ENCODE data around the gene REG3G.

REG3G gene

DNA sequence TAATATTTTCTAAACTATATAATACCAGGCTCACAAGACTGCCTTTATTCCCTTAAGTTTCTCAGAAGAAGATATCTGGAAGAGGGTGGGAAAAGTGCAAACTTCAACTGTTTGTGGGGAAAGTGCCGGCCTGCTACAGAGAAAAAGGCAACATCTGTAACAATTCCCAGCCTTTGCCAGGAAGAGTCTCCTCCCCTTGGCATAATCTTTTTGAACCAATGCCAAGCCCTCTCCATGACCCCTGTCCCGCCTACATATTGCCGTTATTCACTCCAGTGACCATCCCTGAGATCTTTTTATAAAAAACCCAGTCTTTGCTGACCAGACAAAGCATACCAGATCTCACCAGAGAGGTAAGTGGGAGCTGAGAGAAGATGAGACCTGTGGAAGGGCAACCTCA lies at the start of gene REG3G:
Gene REG3G (plus strand): TSS at position 282 of the 400 bp plus-strand sequence. CDS start 392 bp downstream, outside the sequence.
- no peak for DNase-seq
- in situ Hi-C loops (cut with HindIII; ENCODE audit: low pct_ligation_motif_present, low pct_unique_long_range_greater_than_20kb, low sequenced_read_pairs), result no loop called here

DNA sequence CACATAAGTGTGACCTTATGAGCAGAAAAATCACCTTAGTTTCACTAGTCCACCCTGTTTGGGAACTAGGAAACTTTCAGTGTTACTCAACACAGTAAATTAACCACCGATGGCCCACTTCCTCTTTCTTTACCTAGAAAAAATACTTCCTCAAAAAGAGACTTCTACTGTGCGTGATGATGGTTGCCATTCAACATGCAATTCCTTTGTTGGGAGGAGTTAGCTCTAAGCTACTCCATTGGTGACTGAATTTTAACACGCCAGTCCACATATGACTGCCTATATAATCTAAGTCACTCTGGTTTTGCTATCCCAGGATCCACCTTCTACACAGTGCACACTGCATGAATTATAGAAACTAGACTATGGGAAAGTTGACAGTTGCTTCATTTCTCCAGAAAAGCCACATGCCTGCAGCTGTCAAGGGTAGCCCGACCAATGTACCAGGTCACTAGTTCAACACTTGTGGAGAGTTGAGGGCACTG lies 47.8 kb upstream of the REG3G start:
- in situ Hi-C loops (cut with HindIII; ENCODE audit: low pct_ligation_motif_present, low pct_unique_long_range_greater_than_20kb, low sequenced_read_pairs), result no loop called here
- no peak for DNase-seq

DNA sequence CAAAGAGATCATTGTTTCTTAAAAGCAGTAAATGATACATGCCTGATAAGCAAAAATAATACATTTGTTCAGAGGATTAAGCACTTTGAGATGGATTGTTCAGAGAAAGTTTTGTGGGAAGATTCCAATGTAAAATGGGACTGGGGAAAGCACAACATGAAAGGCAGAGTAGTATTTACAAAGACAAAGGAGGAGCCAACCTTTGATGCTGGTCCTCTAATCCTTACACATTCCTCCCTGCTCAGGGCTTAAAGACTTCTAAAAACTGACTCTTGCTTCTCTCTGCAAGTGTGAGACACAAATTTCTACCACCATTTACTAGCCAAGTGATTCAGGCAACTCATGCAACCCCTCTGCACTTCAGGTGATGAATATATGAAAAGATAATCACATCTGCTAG lies 47.2 kb upstream of the REG3G start:
- in situ Hi-C loops (cut with HindIII; ENCODE audit: low pct_ligation_motif_present, low pct_unique_long_range_greater_than_20kb, low sequenced_read_pairs), result no loop called here
- DNase-seq, result no peak

DNA sequence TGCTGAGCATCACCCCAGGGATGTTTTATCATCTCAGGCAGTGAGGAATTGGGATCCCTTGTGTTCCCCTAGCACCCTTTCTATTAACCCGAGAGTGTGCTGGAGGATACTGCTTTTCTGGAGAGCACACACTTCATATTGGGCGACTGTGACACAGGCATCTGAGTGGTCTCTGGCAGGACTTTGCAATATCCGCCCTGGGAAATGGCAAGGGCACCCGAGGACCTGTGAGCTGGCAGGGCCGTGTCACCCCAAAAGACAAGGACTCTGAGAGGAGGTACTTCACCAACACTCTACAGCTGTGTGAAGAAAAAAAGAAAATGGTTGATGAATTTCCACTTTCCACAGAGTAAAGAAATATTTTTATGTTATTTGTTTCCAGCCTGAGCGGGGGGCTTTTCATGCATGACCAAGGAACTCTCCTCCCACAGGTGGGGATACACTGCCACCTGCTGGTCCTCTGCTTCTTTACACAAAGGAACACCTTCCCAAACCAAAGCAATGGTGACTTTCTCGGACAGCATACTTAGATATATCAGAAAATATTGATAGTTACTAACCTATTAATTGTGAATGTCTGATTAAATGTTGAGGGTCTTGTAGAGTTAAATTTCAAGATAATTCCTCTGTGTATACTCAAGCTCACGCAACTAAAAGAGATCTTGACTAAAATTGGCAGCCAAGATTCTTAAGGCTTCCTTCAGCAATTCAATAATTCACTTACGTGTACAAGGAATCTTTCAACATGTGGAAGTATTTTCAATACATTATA lies 45.9 kb upstream of the REG3G start:
- in situ Hi-C loops (cut with HindIII; ENCODE audit: low pct_ligation_motif_present, low pct_unique_long_range_greater_than_20kb, low sequenced_read_pairs), result no loop called here
- DNase-seq, result peak; percentile 60

DNA sequence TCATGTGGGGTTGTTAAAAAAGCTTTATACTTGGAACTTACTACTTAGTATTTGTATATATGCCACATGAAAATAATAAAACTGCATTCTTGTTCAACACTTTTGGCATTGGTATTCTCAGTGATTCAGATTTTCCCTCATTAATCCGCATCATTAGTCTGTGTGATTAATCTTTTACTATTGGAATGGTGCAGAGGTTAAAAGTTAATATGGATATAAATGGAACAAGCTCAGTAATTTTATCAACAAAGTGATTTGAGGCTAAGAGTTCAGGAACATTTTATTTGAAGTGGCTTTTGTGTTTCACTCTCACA lies 45.4 kb upstream of the REG3G start:
- in situ Hi-C loops (cut with HindIII; ENCODE audit: low pct_ligation_motif_present, low pct_unique_long_range_greater_than_20kb, low sequenced_read_pairs), result no loop called here
- DNase-seq, result no peak

DNA sequence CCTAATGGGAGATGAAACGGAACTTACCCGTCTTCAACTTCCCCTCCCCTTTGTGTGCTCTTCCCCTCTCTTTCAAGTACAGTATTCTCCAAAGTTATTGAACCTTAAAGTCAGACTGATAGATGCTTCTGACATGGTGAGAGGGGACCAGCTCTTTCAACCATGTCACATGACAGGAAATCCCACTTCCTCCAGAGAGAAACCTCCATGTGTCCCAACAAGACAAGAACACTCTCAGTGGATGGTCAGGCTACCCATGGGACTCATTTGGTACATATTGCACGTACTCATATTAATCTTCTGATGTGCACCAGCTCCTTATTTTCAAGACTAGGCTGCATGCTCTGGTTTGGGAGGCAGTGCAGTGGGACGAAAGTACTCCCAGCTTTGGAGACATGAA lies 44.6 kb upstream of the REG3G start:
- DNase-seq, result no peak
- in situ Hi-C loops (cut with HindIII; ENCODE audit: low pct_ligation_motif_present, low pct_unique_long_range_greater_than_20kb, low sequenced_read_pairs), result no loop called here

DNA sequence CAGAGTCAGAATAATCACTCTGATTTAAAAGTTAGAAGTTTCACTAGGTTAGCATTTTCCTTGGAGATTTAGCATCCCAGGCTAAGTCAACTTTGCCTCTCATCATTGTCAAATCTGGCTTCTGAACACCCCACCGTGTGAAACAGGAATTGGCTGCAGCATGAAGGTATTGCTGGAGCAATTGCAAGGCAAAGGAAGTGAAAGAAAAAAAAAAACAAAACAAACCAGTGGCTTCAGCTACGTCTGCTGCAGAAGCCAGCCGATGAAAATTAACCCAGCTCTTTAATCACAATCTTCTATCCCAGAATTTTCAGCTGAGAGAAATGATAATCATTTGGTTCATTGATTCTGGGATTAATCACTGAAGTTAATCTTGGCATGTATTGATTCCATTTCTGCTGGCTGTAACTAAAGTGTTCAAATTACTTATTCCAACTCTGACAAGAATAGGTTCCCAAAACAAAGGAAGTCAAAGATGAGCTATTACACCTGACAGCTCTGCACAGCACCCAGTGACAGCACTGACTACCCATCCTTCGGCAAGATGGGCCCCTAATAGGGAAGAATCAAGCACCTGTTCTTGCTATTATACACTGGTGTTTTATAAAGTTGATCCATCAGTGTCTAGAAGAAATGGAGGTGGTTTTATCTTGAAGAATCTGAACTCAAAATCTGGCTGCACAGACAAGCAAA lies 42.7 kb upstream of the REG3G start:
- DNase-seq, result no peak
- in situ Hi-C loops (cut with HindIII; ENCODE audit: low pct_ligation_motif_present, low pct_unique_long_range_greater_than_20kb, low sequenced_read_pairs), result no loop called here

DNA sequence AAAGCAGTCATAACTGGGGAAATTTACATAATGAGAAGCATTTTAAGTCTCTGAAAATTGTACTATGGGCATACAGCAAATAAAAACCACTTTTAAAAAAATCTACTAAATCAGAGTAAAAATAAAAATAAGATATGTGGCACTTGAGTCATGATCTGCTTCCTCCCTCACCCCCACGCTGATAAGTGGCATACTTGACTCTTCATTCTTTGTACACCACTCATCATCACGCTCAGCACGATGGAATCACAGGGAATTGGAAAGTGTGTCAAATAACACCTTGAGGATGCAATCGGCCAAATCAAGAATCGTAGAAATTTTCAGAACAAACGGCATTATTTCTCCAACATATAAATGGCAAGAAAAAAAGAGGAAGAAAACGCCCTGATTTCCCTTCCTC lies 41.1 kb upstream of the REG3G start:
- in situ Hi-C loops (cut with HindIII; ENCODE audit: low pct_ligation_motif_present, low pct_unique_long_range_greater_than_20kb, low sequenced_read_pairs), result no loop called here
- no peak for DNase-seq

DNA sequence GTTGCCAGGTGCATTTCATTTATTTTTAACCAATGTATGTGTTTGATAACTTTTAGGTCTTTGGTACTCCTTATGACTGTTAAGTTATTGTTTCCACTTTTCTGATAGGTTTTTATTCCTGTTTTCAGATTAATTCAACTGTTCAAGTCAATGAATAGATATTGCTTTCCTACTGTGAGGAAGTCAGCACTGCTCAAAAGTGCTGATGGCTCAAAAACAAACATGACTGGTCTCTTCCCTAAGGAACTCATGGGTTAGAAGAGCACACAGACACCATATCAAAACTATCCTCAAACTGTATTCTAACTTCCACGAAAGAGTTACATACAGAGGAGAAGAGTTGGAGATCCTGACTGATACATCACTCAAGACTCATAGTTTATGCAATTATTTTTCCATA lies 39.9 kb upstream of the REG3G start:
- in situ Hi-C loops (cut with HindIII; ENCODE audit: low pct_ligation_motif_present, low pct_unique_long_range_greater_than_20kb, low sequenced_read_pairs), result no loop called here
- DNase-seq, result no peak

DNA sequence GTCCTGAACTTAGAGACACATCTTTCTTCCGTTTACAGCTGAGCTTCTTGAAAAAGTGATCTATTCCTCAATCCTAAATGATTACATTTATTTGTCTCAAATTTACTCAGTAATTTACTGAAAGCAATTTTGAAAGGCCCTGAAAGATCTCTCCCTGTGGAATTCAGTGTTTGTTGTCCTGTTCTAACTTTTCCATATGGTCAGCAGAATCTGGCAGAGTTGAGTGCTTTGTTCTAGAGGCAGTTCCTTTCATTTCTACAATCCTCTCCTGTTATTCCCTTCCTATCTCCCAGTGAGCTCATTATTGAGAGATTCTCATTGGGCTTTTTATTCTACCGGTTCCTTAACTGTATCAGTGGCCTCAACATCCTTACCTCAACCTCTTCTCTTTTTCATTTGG lies 36.5 kb upstream of the REG3G start:
- in situ Hi-C loops (cut with HindIII; ENCODE audit: low pct_ligation_motif_present, low pct_unique_long_range_greater_than_20kb, low sequenced_read_pairs), result no loop called here
- no peak for DNase-seq

DNA sequence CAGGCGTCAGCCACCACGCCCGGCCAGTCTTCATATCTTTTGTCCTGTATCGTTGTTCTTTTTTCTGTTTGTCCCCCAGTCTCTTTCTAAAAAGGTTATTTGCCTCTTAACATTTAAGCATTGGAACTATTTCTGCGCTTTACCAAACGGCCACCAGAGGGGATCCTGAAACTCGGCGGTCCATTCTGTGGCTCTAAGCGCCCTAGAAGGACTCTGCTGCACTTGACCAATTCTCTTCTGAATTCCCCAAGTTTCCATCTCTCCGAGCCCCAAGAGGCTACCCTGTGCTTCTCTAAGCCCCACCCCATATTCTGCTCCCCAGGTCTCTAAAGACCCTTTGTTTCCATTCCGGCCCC lies 33.1 kb upstream of the REG3G start:
- in situ Hi-C loops (cut with HindIII; ENCODE audit: low pct_ligation_motif_present, low pct_unique_long_range_greater_than_20kb, low sequenced_read_pairs), result no loop called here
- peak; percentile 40 for DNase-seq

DNA sequence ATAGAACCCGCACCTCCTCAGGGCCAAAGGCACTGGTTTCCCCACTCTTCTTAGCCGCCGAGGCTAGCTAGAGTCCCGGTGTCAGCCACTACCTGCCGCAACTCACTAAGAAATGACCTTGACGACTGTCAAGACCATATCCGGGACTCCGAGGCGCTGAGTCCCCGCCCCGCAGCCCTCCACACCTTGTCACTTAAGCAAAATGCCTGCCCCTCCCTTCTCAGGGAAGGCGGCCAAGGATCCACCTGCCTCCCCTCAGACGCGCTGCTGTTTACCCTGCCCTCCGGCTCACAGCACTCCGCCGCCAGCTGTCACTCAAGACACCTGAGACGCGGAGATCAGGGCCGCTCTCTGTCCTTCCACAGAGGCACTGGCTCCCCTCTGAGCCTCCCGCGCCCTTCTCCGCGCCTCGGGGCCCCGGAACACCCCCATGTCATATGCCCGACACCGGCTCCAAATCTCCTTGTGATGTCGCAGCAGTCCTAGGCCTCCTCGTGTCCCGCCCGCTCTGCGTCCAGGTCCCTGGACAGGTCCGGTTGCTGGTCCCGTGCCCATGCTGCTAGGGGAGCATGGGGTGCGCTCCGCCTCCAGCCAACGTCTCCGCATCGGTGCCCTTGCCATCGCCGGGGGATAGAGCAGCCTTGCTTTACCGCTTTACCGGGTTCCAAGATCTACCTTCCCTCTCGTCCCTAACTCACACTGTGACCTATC lies 32.5 kb upstream of the REG3G start:
- DNase-seq, result no peak
- in situ Hi-C loops (cut with HindIII; ENCODE audit: low pct_ligation_motif_present, low pct_unique_long_range_greater_than_20kb, low sequenced_read_pairs), result no loop called here

DNA sequence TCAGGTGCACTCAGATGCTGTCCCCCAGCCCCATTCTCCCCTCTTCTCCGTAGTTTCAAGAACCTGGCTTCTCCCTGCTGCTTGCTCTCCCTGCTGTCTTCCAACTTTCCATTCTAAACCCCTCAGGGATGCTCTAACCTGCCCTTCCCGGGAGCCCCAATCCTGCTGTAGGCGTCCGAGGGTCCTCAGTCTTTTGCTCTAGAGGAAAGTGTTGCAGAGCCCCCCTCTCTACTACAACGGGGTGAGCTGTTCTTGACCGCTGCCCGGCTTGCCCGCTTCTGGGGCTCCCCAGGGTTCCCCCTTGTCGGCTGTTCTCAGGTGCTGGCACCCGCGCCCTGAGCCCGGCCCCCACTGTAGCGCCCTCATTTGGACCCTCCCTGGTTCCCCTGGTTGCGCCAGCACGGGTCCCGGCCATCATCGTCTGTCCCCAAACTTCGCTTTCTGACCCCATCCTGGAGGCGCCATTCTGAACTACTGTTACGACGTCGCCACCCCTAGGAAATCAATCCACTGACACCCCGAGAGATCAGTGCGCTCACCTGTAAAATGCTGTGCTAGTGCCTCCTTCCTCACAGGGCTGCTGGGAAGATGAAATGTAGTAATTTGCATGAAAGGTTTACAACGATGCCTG lies 31.9 kb upstream of the REG3G start:
- in situ Hi-C loops (cut with HindIII; ENCODE audit: low pct_ligation_motif_present, low pct_unique_long_range_greater_than_20kb, low sequenced_read_pairs), result no loop called here
- no peak for DNase-seq

DNA sequence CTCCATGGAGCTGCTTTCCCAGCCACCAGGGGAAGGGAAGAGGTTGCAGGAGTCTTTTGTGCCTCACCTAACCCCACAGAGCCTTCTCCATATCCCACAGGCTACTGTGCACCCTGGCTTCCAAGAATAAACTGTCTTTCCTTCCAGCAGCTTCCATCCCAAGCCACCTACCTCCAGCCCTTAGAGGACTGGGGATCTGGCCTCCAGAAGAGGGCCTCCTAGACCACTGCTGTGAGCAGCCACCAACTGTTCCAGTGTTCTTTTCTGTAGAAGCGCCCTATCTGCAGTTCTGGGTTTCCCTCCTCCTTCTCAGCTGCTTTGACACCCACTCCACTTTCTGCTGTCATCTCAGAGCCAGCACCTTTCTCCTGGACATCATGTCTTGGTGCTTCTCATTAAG lies 30.7 kb upstream of the REG3G start:
- in situ Hi-C loops (cut with HindIII; ENCODE audit: low pct_ligation_motif_present, low pct_unique_long_range_greater_than_20kb, low sequenced_read_pairs), result no loop called here
- DNase-seq, result no peak

DNA sequence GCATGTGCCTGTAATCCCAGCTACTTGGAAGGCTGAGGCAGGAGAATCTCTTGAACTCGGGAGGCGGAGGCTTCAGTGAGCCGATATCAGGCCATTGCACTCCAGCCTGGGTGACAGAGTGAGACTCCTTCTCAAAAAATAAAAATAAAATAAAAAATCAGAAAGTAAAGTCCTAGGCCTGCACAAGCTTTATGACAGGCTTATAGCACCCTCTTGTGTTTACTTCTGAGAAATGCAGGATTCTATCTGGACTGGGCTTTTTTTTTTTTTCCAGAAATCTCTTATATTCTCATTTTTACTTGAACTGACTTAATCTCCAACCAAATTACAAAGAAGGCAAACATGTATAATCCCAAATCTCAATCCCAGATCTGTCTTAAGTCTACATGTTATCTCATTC lies 26.1 kb upstream of the REG3G start:
- DNase-seq, result peak; percentile 44
- in situ Hi-C loops (cut with HindIII; ENCODE audit: low pct_ligation_motif_present, low pct_unique_long_range_greater_than_20kb, low sequenced_read_pairs), result no loop called here

DNA sequence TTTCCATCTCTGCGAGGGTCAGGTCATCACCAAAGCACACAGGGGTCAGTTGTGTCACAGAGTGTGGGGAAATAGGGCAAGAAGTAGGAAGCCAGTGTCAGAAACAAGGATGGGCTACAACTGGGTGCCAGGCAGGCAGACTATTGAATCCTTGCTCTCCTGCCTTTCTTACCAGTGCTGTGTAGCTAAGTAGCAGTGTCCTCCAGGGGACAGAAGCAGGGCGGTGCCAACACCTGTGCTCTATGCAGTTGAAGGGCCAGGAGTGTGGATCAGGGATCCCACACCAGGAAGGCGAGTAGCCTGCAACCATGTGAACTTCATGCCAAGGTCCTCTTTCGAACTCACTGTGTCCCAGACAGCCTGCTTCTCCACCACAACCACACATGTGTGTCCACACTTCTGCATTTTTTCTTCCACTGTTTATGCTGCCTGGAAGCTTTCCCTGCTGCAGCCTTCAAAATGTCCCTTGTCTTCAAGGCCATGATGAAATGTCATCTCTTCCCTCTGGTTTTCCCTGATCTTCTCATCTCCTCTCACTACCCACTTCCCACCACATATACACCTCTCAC lies 25.4 kb upstream of the REG3G start:
- in situ Hi-C loops (cut with HindIII; ENCODE audit: low pct_ligation_motif_present, low pct_unique_long_range_greater_than_20kb, low sequenced_read_pairs), result no loop called here
- DNase-seq, result no peak

DNA sequence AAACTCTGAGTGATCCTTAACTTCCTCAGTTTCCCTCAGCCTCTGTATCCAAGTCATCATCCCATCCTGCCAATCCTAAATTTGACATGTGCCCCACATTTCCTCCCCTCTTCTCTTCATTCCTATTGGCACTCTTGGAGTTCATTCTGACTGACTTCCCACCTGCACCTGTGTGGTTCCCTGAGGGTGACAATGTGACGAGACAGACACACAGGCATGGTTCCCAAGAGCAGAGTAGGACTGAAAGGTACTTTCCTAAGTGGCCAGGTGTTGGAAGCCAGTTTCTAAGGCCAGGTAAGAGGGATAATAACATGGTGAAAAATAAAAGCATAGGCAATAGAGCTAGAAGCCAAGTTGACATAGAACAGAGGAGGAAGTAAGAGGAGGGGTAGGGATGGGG lies 24.2 kb upstream of the REG3G start:
- in situ Hi-C loops (cut with HindIII; ENCODE audit: low pct_ligation_motif_present, low pct_unique_long_range_greater_than_20kb, low sequenced_read_pairs), result no loop called here
- DNase-seq, result no peak

DNA sequence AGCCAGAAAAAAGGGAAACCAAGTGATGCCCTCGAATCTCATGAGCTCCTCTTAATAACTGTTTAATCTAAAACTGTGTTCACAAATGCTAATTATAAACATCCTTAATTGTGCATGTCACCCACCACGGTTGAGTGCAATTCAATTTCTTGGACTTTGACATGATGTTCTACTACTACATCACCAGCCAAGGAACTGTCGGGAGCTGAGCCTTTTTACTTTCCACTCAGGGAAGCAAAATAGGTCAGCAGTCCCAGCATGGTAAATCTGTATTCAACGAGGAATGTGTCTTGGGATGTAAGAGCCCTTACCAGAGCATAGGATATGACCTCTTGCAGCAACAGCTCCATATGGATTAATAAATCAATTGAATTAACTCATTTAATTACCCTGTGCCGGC lies 20.8 kb upstream of the REG3G start:
- in situ Hi-C loops (cut with HindIII; ENCODE audit: low pct_ligation_motif_present, low pct_unique_long_range_greater_than_20kb, low sequenced_read_pairs), result no loop called here
- DNase-seq, result no peak

DNA sequence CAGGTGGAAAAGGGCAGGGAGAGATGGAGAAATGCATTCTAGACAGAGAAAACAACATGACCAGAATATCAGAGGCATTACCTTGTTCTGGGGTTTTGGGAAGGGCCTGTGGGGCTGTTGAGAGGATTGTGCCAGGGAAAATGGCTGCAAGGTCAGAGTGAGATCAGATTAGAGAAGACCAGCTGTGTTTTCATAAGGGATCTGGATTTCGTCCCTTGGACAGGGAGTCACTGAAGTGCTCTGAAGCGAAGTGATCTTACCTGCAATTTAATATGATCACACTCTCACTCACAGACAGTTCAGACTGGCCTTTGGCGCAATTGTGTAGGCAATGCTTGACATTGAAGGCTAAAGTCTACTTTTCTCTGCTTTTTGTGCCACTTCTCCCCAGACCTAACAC lies 20.3 kb upstream of the REG3G start:
- DNase-seq, result no peak
- in situ Hi-C loops (cut with HindIII; ENCODE audit: low pct_ligation_motif_present, low pct_unique_long_range_greater_than_20kb, low sequenced_read_pairs), result no loop called here
